Prostate gland (tissue), 2 donors: ENCODE data around the gene CXADR.

Experiments
- POLR2A ChIP-seq: fragments of 450-650 bp; IDR thresholded peaks from one replicate; pipeline ENCODE4 v1.6.1; 2016; ENCODE audit warnings: antibody characterized with exemption, mild to moderate bottlenecking
- POLR2AphosphoS5 ChIP-seq: sonication (generic); formaldehyde crosslinking; IDR thresholded peaks from one replicate; pipeline ENCODE4 v1.6.1; 2017; ENCODE audit warnings: antibody characterized with exemption
- TF ChIP-seq, protein P1 (sequence below), 4 experiments: fragments of 200-600 bp in 2 of 4; fragments of 450-650 bp in 2 of 4; sonication (generic) in 2 of 4; IDR thresholded peaks; 1 replicate in 3 of 4; 2 replicates in 1 of 4; pipeline ENCODE4 v1.5.1; 2016 to 2019; ENCODE audit warnings: antibody characterized with exemption in 4 of 4, mild to moderate bottlenecking in 2 of 4, moderate library complexity in 2 of 4

DNA sequence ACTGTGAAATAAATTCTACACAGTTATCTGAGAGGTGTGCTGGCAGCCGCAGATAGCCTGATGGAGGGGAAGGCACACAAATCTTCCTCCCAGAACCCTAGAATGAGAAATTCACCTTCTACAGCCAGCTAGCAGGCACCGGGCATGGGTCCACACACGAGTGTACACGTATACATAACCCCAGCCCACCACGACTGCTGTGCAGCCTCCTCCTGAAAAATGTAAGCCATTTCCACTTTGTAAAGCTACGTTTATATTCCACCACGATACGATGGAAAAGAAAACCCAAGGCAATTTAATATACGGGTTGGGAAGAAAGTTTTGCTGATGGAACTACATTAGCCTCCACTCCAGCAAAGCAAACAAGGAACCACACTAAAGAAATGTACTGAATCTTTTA, 98.1 kb downstream of the CXADR start:
- TF ChIP-seq, protein P1, sequence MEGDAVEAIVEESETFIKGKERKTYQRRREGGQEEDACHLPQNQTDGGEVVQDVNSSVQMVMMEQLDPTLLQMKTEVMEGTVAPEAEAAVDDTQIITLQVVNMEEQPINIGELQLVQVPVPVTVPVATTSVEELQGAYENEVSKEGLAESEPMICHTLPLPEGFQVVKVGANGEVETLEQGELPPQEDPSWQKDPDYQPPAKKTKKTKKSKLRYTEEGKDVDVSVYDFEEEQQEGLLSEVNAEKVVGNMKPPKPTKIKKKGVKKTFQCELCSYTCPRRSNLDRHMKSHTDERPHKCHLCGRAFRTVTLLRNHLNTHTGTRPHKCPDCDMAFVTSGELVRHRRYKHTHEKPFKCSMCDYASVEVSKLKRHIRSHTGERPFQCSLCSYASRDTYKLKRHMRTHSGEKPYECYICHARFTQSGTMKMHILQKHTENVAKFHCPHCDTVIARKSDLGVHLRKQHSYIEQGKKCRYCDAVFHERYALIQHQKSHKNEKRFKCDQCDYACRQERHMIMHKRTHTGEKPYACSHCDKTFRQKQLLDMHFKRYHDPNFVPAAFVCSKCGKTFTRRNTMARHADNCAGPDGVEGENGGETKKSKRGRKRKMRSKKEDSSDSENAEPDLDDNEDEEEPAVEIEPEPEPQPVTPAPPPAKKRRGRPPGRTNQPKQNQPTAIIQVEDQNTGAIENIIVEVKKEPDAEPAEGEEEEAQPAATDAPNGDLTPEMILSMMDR (IDR thresholded peaks at IDR 0.05) = no peak
- TF ChIP-seq POLR2AphosphoS5 = no peak
- TF ChIP-seq POLR2A = no peak
